KOPT-K1 (cell line): ENCODE data around the gene CCNQ.

ENCODE experiments used
- H3K27ac ChIP-seq: fragments of 200-600 bp; sonication (generic); 2 replicates; pipeline ENCODE4 v1.5.1; 2016; ENCODE audit warnings: antibody characterized with exemption, mild to moderate bottlenecking, low read depth, low read length; ENCODE audit not compliant: poor library complexity, severe bottlenecking
- H3K36me3 ChIP-seq: fragments of 200-600 bp; sonication (generic); 2 replicates; pipeline ENCODE4 v1.5.1; 2017; ENCODE audit warnings: antibody characterized with exemption, mild to moderate bottlenecking, low read length, moderate library complexity; ENCODE audit not compliant: insufficient read depth
- H3K9me3 ChIP-seq: fragments of 200-600 bp; sonication (generic); 2 replicates; pipeline ENCODE4 v1.5.1; 2017; ENCODE audit warnings: antibody characterized with exemption, low read length, mild to moderate bottlenecking; ENCODE audit not compliant: insufficient read depth, poor library complexity, severe bottlenecking

Gene CCNQ

GRCh38 chrX:153631907-153632594 is 33.1 kb upstream of the CCNQ start:
- Histone ChIP-seq H3K9me3 (no peaks in the 10 kb centered on the region), H3K36me3 (no peaks in the 10 kb centered on the region), H3K27ac (no peak overlapping the region)

GRCh38 chrX:153631346-153631745 is 32.4 kb upstream of the CCNQ start:
- no peak overlapping the region for H3K27ac ChIP-seq
- H3K36me3 ChIP-seq, result no peaks in the 10 kb centered on the region
- no peaks in the 10 kb centered on the region for H3K9me3 ChIP-seq

GRCh38 chrX:153628665-153629064 is 29.7 kb upstream of the CCNQ start:
- H3K27ac ChIP-seq, result no peak overlapping the region
- no peaks in the 10 kb centered on the region for H3K9me3 ChIP-seq
- no peaks in the 10 kb centered on the region for H3K36me3 ChIP-seq

GRCh38 chrX:153628129-153628528 is 29.2 kb upstream of the CCNQ start:
- Histone ChIP-seq H3K9me3 (no peaks in the 10 kb centered on the region), H3K27ac (no peak overlapping the region), H3K36me3 (no peaks in the 10 kb centered on the region)

GRCh38 chrX:153627675-153628111 is 28.8 kb upstream of the CCNQ start:
- H3K9me3 ChIP-seq, result no peaks in the 10 kb centered on the region
- H3K27ac ChIP-seq, result no peak overlapping the region
- H3K36me3 ChIP-seq, result no peaks in the 10 kb centered on the region

GRCh38 chrX:153626863-153627674 is 28.1 kb upstream of the CCNQ start:
- Histone ChIP-seq H3K27ac (no peak overlapping the region), H3K9me3 (no peaks in the 10 kb centered on the region), H3K36me3 (no peaks in the 10 kb centered on the region)

GRCh38 chrX:153626025-153626633 is 27.2 kb upstream of the CCNQ start:
- H3K36me3 ChIP-seq, result no peaks in the 10 kb centered on the region
- H3K27ac ChIP-seq, result no peak overlapping the region
- H3K9me3 ChIP-seq, result no peaks in the 10 kb centered on the region

GRCh38 chrX:153625271-153626024 is 26.5 kb upstream of the CCNQ start:
- no peaks in the 10 kb centered on the region for H3K9me3 ChIP-seq
- H3K27ac ChIP-seq, result no peak overlapping the region
- H3K36me3 ChIP-seq, result no peaks in the 10 kb centered on the region

- no peaks in the 10 kb centered on the region for H3K36me3 ChIP-seq
- H3K27ac ChIP-seq, result no peak overlapping the region
- no peaks in the 10 kb centered on the region for H3K9me3 ChIP-seq
Measured at GRCh38 chrX:153624196-153625091, 25.5 kb upstream of the CCNQ start.

- H3K27ac ChIP-seq, result no peak overlapping the region
- H3K36me3 ChIP-seq, result no peaks in the 10 kb centered on the region
- no peaks in the 10 kb centered on the region for H3K9me3 ChIP-seq
Measured at GRCh38 chrX:153623310-153624029, 24.5 kb upstream of the CCNQ start.

- Histone ChIP-seq H3K36me3 (no peaks in the 10 kb centered on the region), H3K9me3 (no peaks in the 10 kb centered on the region), H3K27ac (no peak overlapping the region)
Measured at GRCh38 chrX:153622661-153623309, 23.8 kb upstream of the CCNQ start.

- H3K27ac ChIP-seq, result no peak overlapping the region
- H3K36me3 ChIP-seq, result no peaks in the 10 kb centered on the region
- no peaks in the 10 kb centered on the region for H3K9me3 ChIP-seq
Measured at GRCh38 chrX:153621949-153622598, 23.1 kb upstream of the CCNQ start.

GRCh38 chrX:153620576-153620975 is 21.6 kb upstream of the CCNQ start:
- Histone ChIP-seq H3K27ac (no peak overlapping the region), H3K9me3 (no peaks in the 10 kb centered on the region), H3K36me3 (no peaks in the 10 kb centered on the region)
